ENCODE measurements around the gene LRRC4C. TPM values are rescaled to one million over a fixed set of nuclear protein-coding genes. Genes with fewer than 3 reads are reported as not detected.

The LRRC4C gene
- total and polyA plus RNA-seq, 2 donors (not counting 3 experiments of a cell fraction or from before 2014, with no cell fraction given): not detected

DNA sequence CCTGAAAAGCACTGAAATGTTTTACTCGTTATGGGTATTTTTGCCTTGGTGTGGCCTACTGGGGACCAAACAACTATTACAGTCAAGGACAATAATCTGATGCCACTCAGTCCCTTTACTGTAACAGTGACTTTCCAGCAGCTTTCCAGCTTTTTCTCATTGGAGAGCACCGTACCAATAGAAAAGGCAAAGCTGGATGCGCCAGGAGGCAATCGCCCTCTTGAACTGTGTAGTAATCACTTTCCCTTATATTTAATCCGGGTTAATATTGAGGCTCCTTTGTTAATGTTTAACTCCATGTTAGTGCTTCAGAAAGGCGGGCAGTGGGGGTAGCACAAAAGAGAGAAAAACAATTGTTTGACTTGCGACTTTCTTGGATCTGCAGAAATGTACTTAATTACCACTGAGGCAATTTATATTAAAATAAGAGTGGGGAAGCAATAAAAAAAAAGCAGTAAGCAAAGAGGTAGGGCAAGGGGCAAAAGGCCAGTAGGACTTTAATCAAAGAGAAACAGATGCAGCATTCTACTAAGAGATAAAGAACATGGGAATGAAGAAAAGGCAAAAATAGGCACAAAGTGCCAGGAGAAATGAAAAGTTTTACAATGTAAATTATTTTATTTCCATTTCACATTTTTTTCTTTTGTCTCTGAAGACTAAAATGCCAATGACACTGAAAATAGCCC is 81.6 kb downstream of the LRRC4C start:
- Histone ChIP-seq H3K9me1 (replicated peaks; ENCODE audit: control insufficient read depth, extremely low read depth, insufficient read depth, low read length) (no peaks in the 10 kb centered on the region), H3K4me3 (replicated peaks in 1 of 3; ENCODE audit: insufficient read depth in 1 of 3, low read depth in 1 of 3, low read length in 3 of 3) (no peak overlapping the region), H3K9me3 (replicated peaks; ENCODE audit: control insufficient read depth, insufficient read depth, low read length) (peaks cover 2% of the 10 kb centered on the region), H3K27ac (ENCODE audit: insufficient read depth, low read depth, low read length) (no peak overlapping the region), H3K36me3 (ENCODE audit: control insufficient read depth in 2 of 2, extremely low read depth in 1 of 2, insufficient read depth in 2 of 2, low read length in 2 of 2) (no peaks in the 10 kb centered on the region), H3K4me2 (ENCODE audit: insufficient read depth, low read length) (no peak overlapping the region), H3K79me2 (ENCODE audit: control insufficient read depth, insufficient read depth, low read length) (no peaks in the 10 kb centered on the region), H4K20me1 (replicated peaks; ENCODE audit: control insufficient read depth, extremely low read depth, insufficient read depth, low read length) (no peaks in the 10 kb centered on the region), H3K27me3 (ENCODE audit: control insufficient read depth in 2 of 2, insufficient read depth in 2 of 2, low read length in 2 of 2) (no peaks in the 10 kb centered on the region), H2AFZ (ENCODE audit: low read depth, low read length) (no peak overlapping the region), H3K9ac (replicated peaks; ENCODE audit: extremely low read depth, insufficient read depth, low read length) (no peak overlapping the region), H3K4me1 (ENCODE audit: control insufficient read depth, extremely low read depth, insufficient read depth, low read length) (no peaks in the 10 kb centered on the region)
- DNase-seq (ENCODE audit: low read depth, low spot score): no peak
- CTCF ChIA-PET: interaction anchor here (0.8 kb wide), 1 partner anchor 13 kb away, joined by 3 read pairs; no protein-coding TSS in a partner anchor
- TF ChIP-seq POLR2A (IDR thresholded peaks at IDR 0.05; ENCODE audit: low read depth, low read length): no peak
- TF ChIP-seq FOS (IDR thresholded peaks at IDR 0.05; ENCODE audit: borderline replicate concordance, insufficient read depth, low read length): no peak
- no peak for TF ChIP-seq EZH2 (IDR thresholded peaks at IDR 0.05; ENCODE audit: borderline replicate concordance, low read depth, low read length, severe bottlenecking)
- no peak for TF ChIP-seq JUN (IDR thresholded peaks at IDR 0.05; ENCODE audit: borderline replicate concordance, insufficient read depth, insufficient read length, low read depth)
- no peak for TF ChIP-seq MYC (IDR thresholded peaks at IDR 0.05; ENCODE audit: low read depth, low read length)
- FAIRE-seq: no peak
- no TSS peak for BruUV-seq (replicated peaks)
- dilution Hi-C loops (cut with MboI; ENCODE audit: extremely low pct_ligation_motif_present, low sequenced_read_pairs) (no loop called here), intact Hi-C loops (cut with micrococcal nuclease) (no loop called here)
- POLR2A ChIA-PET: no interaction called here

DNA sequence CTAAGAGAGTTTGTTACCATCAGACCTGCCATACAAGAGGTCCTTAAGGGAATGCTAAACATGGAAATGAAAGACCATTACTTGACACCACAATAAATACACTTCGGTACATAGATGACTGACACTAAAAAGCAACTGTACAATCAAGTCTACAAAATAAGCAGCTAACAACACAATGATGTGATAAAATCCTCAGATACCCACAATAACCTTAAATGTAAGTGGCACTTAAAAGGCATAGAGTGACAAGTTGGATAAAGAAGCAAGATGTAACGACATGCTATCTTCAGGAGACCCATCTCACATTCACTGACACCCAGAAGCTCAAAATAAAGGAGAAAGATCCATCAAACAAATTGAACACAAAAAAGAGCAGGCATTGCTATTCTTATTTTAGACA is 107.6 kb downstream of the LRRC4C start:
- Histone ChIP-seq H3K4me1 (ENCODE audit: control insufficient read depth, extremely low read depth, insufficient read depth, low read length) (no peaks in the 10 kb centered on the region), H3K36me3 (ENCODE audit: control insufficient read depth in 2 of 2, extremely low read depth in 1 of 2, insufficient read depth in 2 of 2, low read length in 2 of 2) (no peaks in the 10 kb centered on the region), H3K4me2 (ENCODE audit: insufficient read depth, low read length) (no peak overlapping the region), H3K4me3 (replicated peaks in 1 of 3; ENCODE audit: insufficient read depth in 1 of 3, low read depth in 1 of 3, low read length in 3 of 3) (no peak overlapping the region), H2AFZ (ENCODE audit: low read depth, low read length) (no peak overlapping the region), H3K9me3 (replicated peaks; ENCODE audit: control insufficient read depth, insufficient read depth, low read length) (peaks cover 3% of the 10 kb centered on the region), H4K20me1 (replicated peaks; ENCODE audit: control insufficient read depth, extremely low read depth, insufficient read depth, low read length) (no peaks in the 10 kb centered on the region), H3K9me1 (replicated peaks; ENCODE audit: control insufficient read depth, extremely low read depth, insufficient read depth, low read length) (no peaks in the 10 kb centered on the region), H3K9ac (replicated peaks; ENCODE audit: extremely low read depth, insufficient read depth, low read length) (no peak overlapping the region), H3K27ac (ENCODE audit: insufficient read depth, low read depth, low read length) (no peak overlapping the region), H3K79me2 (ENCODE audit: control insufficient read depth, insufficient read depth, low read length) (no peaks in the 10 kb centered on the region), H3K27me3 (ENCODE audit: control insufficient read depth in 2 of 2, insufficient read depth in 2 of 2, low read length in 2 of 2) (no peaks in the 10 kb centered on the region)
- FAIRE-seq (no peak), DNase-seq (ENCODE audit: low read depth, low spot score) (no peak)
- POLR2A ChIA-PET: no interaction called here
- CTCF ChIA-PET: no interaction called here
- no peak for TF ChIP-seq MYC (IDR thresholded peaks at IDR 0.05; ENCODE audit: low read depth, low read length)
- no peak for TF ChIP-seq POLR2A (IDR thresholded peaks at IDR 0.05; ENCODE audit: low read depth, low read length)
- TF ChIP-seq FOS (IDR thresholded peaks at IDR 0.05; ENCODE audit: borderline replicate concordance, insufficient read depth, low read length): no peak
- no peak for TF ChIP-seq JUN (IDR thresholded peaks at IDR 0.05; ENCODE audit: borderline replicate concordance, insufficient read depth, insufficient read length, low read depth)
- no peak for TF ChIP-seq POLR2AphosphoS5 (IDR thresholded peaks at IDR 0.05; ENCODE audit: insufficient read depth, low read depth, low read length)
- no peak for TF ChIP-seq EZH2 (IDR thresholded peaks at IDR 0.05; ENCODE audit: borderline replicate concordance, low read depth, low read length, severe bottlenecking)
- TF ChIP-seq, protein P1, sequence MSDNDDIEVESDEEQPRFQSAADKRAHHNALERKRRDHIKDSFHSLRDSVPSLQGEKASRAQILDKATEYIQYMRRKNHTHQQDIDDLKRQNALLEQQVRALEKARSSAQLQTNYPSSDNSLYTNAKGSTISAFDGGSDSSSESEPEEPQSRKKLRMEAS (IDR thresholded peaks at IDR 0.05; ENCODE audit: insufficient read depth, insufficient read length): no peak
- no peak for TF ChIP-seq GATA2 (IDR thresholded peaks at IDR 0.05; ENCODE audit: insufficient read depth, insufficient read length, low read depth, low read length)
- TF ChIP-seq, protein P2, sequence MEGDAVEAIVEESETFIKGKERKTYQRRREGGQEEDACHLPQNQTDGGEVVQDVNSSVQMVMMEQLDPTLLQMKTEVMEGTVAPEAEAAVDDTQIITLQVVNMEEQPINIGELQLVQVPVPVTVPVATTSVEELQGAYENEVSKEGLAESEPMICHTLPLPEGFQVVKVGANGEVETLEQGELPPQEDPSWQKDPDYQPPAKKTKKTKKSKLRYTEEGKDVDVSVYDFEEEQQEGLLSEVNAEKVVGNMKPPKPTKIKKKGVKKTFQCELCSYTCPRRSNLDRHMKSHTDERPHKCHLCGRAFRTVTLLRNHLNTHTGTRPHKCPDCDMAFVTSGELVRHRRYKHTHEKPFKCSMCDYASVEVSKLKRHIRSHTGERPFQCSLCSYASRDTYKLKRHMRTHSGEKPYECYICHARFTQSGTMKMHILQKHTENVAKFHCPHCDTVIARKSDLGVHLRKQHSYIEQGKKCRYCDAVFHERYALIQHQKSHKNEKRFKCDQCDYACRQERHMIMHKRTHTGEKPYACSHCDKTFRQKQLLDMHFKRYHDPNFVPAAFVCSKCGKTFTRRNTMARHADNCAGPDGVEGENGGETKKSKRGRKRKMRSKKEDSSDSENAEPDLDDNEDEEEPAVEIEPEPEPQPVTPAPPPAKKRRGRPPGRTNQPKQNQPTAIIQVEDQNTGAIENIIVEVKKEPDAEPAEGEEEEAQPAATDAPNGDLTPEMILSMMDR (IDR thresholded peaks at IDR 0.05; ENCODE audit: extremely low read depth in 1 of 2, insufficient read depth in 1 of 2, low read depth in 1 of 2, low read length in 2 of 2): no peak
- intact Hi-C loops (cut with micrococcal nuclease): no loop called here
- dilution Hi-C loops (cut with MboI; ENCODE audit: extremely low pct_ligation_motif_present, low sequenced_read_pairs): no loop called here
- no TSS peak for BruUV-seq (replicated peaks)

Data from endothelial cell of umbilical vein (primary cell).